Suprapubic skin (tissue), 4 donors: Measurements from ENCODE around the gene MAT1A.

ENCODE experiments used
- EP300 ChIP-seq: sonication (generic); formaldehyde crosslinking; IDR thresholded peaks from one replicate; pipeline ENCODE4 v1.6.1; 2017; ENCODE audit warnings: antibody characterized with exemption
- POLR2A ChIP-seq, 2 donors: fragments of 450-650 bp; IDR thresholded peaks; one replicate each; pipeline ENCODE4 v1.6.1; 2017; ENCODE audit warnings: antibody characterized with exemption in 2 of 2, mild to moderate bottlenecking in 2 of 2, moderate library complexity in 2 of 2
- POLR2AphosphoS5 ChIP-seq, 3 donors: sonication (generic); formaldehyde crosslinking; IDR thresholded peaks; one replicate each; pipeline ENCODE4 v1.6.1; 2017; ENCODE audit warnings: antibody characterized with exemption in 3 of 3
- TF ChIP-seq, protein P1 (sequence below), 2 donors: fragments of 200-600 bp in 1 of 2; fragments of 450-650 bp in 1 of 2; sonication (generic) in 1 of 2; IDR thresholded peaks; one replicate each; pipeline ENCODE4 v1.5.1; 2016 to 2019; ENCODE audit warnings: antibody characterized with exemption in 2 of 2, mild to moderate bottlenecking in 1 of 2, moderate library complexity in 1 of 2

DNA sequence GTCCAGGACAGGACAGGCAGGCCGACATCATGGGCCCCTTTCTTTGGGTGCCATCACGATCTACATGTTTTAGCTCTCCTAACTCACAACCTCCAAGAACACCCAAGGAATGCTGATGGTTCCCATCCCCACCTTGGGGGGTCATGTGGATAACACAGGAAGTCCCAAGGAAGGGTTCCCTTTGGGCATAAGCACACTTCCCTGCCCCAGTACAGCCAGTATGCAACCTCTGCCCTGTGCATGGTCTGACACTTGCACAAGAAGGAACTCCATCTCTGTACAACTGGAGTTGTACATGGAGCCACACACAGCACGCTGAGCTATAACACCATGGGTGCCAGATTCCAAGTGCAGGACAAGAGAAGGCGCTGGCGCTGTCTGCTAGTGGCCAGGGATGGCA lies 11.0 kb downstream of the MAT1A start:
- TF ChIP-seq, protein P1, sequence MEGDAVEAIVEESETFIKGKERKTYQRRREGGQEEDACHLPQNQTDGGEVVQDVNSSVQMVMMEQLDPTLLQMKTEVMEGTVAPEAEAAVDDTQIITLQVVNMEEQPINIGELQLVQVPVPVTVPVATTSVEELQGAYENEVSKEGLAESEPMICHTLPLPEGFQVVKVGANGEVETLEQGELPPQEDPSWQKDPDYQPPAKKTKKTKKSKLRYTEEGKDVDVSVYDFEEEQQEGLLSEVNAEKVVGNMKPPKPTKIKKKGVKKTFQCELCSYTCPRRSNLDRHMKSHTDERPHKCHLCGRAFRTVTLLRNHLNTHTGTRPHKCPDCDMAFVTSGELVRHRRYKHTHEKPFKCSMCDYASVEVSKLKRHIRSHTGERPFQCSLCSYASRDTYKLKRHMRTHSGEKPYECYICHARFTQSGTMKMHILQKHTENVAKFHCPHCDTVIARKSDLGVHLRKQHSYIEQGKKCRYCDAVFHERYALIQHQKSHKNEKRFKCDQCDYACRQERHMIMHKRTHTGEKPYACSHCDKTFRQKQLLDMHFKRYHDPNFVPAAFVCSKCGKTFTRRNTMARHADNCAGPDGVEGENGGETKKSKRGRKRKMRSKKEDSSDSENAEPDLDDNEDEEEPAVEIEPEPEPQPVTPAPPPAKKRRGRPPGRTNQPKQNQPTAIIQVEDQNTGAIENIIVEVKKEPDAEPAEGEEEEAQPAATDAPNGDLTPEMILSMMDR (IDR thresholded peaks at IDR 0.05): no peak
- TF ChIP-seq POLR2A (IDR thresholded peaks at IDR 0.05) (no peak), EP300 (no peak), POLR2AphosphoS5 (IDR thresholded peaks at IDR 0.05) (no peak)
